HUDEP-2 (cell line): Measurements from ENCODE around the gene CST9L.
A peak's percentile ranks its signal among the peaks of the same experiment; 100 is the strongest.

Experiments
- DNase-seq, 76 experiments: peaks; one replicate each; lab custom pipeline; 2025; ENCODE audit not compliant: unreplicated experiment in 76 of 76; lab: John Stamatoyannopoulos, UW

Gene CST9L

GRCh38 chr20:23568320-23568970 is at the start of gene CST9L:
CST9L (minus strand) TSS chr20:23568484; CDS start chr20:23568450, 34 bp downstream.
- DNase-seq: no peak

- DNase-seq: no peak
Observed at GRCh38 chr20:23614163-23614562, 45.9 kb upstream of the CST9L start.

GRCh38 chr20:23613676-23614075 is 45.4 kb upstream of the CST9L start:
- no peak for DNase-seq

- no peak for DNase-seq
Observed at GRCh38 chr20:23612396-23612795, 44.1 kb upstream of the CST9L start.

DNA sequence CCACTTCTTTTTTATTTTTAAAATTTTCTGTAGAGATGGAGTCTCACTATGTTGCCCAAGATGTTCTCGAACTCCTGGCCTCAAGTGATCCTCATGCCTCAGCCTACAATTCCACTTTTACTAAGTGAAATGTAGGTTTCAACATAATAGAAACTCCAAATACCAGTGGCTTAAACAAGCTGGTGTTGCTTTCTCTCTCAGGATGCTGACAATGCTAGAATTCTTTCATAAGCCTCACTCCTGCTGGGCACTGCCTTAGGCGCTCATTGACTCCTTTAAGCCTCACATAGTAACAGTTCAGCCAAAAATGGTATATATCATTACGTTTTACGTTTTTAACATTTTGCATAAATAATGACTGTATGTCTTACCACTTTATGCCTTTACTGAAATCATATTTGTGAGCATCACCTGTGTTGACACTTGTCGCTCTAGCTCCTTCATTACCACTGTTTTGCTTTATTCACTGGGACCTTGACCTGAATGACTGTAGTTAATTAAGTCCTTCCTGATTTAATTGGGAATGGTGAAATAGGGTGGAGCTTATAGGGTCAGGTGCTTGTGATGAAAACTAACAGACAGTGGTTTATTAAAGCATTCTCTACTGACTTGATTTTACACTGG is 41.3 kb upstream of the CST9L start:
- DNase-seq: no peak

DNA sequence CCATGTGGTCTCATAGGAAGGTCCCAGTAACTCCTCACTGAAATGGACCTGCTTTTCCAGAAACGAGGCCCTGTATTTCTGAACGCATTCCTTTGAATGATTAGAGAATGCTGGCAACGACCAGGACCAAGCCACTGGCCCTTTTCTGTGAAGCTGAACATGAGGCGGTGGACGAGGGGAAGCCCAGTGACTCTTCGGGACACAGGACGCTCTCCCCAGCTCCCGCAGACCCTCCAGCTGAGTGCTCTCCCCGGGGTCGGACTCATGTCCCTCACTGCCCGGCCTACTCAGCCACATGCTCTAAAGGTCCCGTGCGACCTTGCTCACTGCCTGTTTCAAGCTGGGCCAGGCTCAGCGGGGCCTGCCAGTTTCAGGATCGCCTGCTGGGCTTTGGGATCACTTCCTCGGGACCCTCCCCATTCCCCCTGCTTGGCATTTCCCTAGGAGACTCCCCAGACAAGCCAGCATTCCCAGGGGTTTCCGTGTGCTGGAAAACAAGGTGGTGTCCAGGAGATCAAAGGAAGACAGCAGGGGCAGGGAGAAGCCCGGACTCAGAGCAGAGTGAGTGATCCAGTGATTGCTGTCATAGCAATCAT is 40.1 kb upstream of the CST9L start:
- no peak for DNase-seq

- no peak for DNase-seq
Observed at GRCh38 chr20:23607497-23608245, 39.4 kb upstream of the CST9L start.

DNA sequence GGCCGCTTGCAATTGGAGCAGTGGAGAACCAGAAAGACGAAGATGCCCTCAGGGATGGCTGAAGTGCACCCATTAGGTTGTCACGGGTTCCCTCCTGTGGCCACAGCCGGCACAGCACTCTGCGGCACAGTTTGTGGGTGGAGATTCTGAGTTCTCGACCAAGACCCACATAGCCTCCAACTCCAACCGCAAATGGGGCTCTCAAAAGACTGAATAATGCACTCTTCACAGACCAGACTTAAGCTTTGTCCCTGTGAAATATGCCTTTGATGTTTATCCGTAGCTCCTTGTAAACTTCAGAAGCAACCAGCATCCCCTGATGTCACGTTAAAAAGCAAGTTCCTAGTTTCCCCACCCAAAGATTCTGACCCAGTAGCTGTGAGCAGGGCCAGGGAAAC is 38.4 kb upstream of the CST9L start:
- peak in 52 of 76 experiments; percentile 1 to 71 (median 34) for DNase-seq

GRCh38 chr20:23605867-23606651 is 37.8 kb upstream of the CST9L start, which contains the start of gene CST9:
CST9 (minus strand) TSS chr20:23605917; CDS start chr20:23605864, 53 bp downstream.
- DNase-seq: no peak

DNA sequence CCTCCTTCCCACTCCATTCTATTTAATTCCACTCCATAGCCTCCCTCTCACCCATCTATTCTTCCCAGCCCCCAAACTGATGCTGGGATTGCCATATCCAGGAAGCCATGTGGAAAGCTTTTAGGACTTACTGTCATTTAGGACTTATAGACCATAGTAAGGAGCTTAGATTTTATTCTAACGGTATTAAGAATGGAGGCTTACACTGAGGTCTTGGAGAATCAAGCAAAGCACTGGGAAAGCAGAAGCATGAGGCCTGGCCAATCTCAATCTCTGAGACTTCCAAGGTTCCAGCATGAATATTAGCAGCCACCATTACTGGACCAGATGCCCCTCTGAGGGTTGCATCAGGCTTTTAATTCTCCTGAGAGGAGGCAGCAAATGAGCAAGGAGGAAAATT is 36.0 kb upstream of the CST9L start:
- DNase-seq: no peak

GRCh38 chr20:23603321-23603720 is 35.0 kb upstream of the CST9L start:
- DNase-seq: no peak

GRCh38 chr20:23602699-23603098 is 34.4 kb upstream of the CST9L start:
- no peak for DNase-seq

- DNase-seq: no peak
Observed at GRCh38 chr20:23602241-23602640, 34.0 kb upstream of the CST9L start.

DNA sequence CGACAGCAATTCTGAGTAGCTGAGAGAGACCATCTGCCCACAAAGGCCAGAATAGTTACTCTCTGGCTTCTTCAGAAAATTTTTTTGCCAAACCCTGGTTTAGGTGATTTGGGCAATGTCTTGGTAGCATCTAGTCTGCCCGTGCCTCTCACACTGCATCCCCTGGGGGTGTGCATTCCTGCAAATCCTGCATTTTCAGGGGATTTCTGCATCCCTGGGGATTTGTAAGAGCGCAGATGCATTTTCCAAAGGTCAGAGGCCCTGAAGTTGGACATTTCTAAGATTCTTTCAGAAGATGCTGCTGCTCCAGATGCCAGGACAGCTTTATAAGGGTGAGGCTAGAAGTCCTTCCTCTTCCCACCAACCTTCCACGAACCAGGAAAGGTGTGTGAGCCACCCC is 33.4 kb upstream of the CST9L start:
- no peak for DNase-seq

DNA sequence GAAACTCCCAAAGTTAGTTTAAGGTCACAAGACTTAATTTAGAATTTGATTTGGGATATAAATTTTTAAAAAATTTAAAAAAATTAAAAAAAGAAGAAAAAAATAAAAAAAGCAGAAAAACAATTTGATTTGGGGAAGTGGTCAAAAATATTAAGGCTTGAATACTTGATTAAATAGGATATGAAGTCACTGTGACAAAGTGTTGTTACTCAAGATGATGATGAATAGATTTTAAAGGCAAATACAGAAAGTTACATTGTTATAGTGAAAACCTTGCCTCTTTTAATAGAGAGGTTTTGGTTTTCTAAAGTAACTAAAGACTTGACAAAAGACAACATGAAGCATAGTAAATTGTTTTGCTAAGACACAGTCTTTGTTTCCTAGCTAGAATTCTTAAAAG is 30.2 kb upstream of the CST9L start:
- DNase-seq: no peak

DNA sequence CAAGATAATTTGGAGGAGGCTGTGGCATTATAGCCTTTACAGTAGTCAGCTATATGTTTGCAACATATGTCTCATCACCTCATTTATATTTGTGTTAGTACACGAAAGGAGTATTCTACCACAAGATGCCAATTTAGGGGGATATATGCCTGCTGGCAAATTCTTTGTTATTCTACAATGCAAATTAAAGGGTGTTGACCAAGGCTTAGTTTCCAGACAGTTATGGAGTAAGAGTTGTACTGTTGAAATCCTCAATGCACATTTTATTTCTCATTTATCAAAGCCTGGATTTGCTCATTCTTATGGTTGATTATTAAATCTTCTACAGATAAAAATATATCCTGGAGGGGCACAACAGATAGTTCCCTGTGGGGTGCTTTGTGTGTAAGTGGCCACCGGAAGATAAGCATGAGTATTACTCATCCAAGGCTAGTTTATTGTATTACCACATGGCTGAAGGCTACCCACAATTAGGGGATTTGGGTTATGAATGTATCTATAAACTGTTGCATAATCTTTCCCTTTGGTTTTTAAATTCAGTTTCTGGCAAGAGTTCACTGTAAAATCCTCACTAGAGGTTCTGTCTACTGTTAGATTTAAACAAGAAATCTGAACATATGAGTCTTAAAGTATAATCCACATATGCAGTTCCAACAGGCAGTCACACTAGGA is 28.4 kb upstream of the CST9L start:
- DNase-seq: no peak

DNA sequence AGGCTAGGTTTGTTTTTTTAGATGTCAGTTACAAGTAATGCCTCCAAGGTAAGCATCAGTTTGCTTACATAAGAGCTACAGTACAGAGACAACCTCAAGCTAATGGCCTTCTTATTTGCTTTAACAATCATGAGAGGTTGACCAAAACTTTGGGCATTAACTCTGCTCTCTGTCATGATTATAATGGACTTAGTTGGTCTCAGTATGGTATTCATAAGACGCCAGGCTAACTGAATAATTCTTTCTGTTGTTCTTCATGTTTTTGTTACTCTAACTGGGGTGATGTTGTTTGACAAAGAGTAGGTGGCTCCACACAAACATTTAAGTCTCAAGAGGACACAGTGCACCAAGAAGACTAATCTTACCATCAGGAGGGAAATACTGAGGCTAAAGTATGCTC is 27.7 kb upstream of the CST9L start:
- no peak for DNase-seq

GRCh38 chr20:23588434-23589403 is 20.4 kb upstream of the CST9L start:
- no peak for DNase-seq

DNA sequence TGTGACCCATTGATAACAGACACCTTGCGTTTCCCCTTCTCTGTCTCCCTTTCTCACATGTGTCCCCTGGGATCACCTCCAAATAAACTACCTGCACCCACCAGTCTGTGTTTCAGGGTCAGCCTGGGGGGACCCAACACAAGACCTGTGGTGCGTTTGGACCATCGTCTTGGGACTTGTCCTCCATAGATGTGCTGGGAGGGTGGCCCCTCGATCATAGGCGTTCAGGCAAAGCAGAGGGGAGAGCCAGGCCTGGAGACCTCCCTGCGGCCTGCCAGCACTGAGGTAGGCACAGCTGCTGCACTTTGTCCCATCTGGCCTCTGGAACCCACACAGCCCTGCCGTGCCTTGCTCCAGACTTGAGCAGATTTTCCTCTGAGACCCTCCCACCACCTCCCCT is 19.3 kb upstream of the CST9L start:
- DNase-seq: no peak
